Measurements from ENCODE around the gene BCAS3.

The BCAS3 gene

DNA sequence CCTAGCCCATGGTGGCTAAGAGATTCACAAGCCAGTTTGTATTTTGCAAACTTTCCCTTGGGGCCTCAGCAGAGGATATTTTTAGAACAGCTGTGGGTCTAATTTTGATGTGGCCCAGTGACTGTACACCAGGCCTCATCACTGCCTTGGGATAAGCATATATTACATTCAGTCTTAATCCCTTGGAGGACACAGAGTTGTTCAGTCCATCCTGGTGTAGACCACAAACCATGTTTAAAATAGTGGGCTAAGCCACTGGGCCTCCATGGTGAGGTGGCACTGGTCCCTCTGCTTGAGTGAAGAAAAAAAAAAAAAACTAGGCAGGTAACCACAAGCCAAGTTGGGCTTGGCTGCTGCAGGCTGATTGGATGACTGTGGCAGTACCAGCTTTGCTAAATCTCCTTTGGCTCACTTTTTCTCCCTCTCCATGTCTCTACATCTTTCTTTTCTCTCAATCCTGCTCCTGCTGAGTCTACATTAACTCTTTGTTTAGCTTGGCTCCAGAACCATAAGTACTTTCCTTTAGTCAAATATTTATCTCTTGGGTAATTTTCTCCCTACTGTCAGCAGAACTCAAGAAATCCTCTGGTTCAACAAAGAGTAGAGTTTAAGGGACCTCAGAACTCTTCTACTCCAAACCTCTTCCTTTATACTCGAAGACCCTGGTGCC, 602.0 kb downstream of the BCAS3 start:
- DNase-seq: no peak

GRCh38 chr17:61280338-61280737, 602.7 kb downstream of the BCAS3 start:
- DNase-seq: no peak

GRCh38 chr17:61280851-61281250, 603.2 kb downstream of the BCAS3 start:
- no peak for DNase-seq

DNA sequence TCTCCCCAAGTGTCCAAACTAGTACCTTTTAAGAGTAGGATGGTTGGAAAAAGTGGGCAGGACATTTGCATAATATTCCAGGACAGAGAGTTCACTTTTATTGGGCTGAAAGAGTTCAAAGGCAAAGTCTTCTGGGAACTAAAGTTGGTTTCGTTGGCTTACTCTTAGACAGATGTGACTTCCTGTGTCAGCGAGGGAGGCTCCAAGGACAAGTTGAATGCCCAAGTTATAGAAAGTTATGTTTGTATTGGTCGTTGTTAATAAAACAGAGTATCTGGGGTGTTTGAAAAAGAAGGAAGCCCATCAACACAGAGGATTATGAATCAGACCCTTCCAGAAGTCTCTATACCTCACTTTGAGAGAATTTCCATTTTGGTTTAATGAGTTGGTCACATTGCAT, 604.7 kb downstream of the BCAS3 start:
- DNase-seq: no peak

GRCh38 chr17:61283043-61283442, 605.4 kb downstream of the BCAS3 start:
- DNase-seq: no peak

DNA sequence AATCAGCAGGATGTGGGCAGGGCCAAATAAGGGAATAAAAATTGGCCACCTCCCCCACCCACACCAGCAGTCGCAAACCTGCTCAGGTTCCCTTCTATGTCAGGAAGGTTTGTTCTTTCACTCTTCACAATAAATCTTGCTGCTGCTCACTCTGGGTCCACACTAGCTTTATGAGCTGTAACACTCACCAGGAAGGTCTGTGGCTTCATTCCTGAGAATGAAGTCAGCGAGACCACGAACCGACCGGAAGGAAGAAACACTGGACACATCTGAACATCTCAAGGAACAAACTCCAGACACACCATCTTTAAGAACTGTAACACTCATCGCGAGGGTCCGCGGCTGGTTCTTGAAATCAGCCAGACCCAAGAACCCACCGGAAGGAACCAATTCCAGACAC, 606.5 kb downstream of the BCAS3 start:
- no peak for DNase-seq

DNA sequence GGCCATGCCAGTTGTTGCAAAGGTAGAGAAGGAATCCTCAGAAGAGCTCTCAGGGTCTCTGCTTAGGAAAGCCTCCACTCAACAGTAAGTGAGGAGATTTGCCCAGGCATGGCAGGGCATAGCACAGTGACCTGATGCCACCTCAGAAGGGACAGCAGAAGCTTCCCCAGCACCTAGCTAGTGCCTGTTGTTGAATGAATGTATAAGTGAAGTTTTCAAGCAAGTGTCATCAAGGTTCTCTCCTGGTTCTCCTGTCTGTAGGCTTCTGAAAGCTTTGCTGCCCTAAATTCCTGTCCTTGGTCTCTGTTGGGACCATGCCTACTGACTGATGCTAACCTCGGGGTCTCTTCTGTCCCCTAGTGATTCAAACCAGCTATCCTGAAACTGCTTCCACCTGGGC, 607.1 kb downstream of the BCAS3 start:
- DNase-seq: no peak

- DNase-seq: peak; percentile 45 to 56
Measured at GRCh38 chr17:61285526-61286320, 608.1 kb downstream of the BCAS3 start.

GRCh38 chr17:61286449-61286848, 608.8 kb downstream of the BCAS3 start:
- no peak for DNase-seq

GRCh38 chr17:61289408-61290385, 612.0 kb downstream of the BCAS3 start:
- DNase-seq: no peak

DNA sequence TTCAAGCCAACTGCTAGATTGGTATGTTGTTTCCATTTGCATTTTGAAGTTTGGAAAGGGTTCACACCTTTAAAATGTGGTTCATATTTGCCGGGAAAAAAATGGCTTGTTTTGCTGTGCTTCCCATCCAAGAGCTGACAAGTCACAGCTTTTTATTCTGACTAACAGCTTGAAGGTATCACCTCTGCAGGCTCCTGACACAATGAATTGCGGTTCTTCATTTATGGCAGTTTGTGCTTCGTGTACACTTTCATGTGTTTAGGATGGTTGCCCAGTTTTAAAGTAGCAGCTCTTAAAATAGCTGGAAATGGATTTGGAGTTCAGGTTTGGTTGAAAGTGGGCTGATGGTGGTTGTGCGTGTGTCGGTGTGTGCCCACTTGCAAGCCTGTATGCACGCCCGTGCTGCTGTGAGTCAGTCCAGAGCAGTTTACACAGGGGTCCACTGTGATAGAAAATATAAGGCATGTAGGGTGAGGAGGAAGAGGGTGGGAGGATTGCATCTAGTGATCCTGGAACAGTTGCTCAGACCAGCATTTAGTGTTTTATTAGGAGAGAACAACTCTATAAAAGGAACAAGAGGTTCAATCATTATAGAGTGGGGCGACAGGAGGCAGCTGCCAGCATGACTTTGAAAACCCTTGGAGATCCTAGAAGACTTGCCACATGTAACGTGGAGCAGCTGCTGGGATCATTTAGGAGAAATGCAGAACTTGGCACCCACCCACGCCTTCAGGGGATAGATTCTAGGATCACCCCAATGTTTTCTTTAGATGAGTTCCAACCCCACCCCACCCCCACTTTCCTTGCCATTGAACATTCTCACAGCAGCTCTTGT, 614.0 kb downstream of the BCAS3 start:
- DNase-seq: no peak

GRCh38 chr17:61294286-61294685, 616.6 kb downstream of the BCAS3 start:
- no peak for DNase-seq

DNA sequence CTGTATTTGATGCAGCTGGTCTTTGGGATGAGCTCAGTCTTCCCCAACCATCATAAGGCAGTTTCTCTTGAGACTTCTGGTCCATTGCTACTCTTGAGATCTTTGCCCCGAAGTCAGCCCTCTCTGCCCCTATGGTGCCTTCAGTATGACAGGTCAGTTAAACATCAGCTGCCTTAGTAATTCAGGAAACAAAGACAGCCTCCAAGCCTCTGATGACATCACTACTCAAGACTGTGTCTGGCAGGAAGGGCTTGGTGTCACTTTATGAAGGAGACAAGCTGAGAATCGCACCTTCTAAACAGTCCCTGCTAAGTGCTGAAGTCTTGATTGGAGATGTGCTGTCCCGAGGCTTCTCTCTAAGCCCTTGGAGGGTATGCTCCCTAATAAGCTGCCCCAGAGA, 617.1 kb downstream of the BCAS3 start:
- DNase-seq: no peak

GRCh38 chr17:61296058-61296457, 618.4 kb downstream of the BCAS3 start:
- DNase-seq: no peak

DNA sequence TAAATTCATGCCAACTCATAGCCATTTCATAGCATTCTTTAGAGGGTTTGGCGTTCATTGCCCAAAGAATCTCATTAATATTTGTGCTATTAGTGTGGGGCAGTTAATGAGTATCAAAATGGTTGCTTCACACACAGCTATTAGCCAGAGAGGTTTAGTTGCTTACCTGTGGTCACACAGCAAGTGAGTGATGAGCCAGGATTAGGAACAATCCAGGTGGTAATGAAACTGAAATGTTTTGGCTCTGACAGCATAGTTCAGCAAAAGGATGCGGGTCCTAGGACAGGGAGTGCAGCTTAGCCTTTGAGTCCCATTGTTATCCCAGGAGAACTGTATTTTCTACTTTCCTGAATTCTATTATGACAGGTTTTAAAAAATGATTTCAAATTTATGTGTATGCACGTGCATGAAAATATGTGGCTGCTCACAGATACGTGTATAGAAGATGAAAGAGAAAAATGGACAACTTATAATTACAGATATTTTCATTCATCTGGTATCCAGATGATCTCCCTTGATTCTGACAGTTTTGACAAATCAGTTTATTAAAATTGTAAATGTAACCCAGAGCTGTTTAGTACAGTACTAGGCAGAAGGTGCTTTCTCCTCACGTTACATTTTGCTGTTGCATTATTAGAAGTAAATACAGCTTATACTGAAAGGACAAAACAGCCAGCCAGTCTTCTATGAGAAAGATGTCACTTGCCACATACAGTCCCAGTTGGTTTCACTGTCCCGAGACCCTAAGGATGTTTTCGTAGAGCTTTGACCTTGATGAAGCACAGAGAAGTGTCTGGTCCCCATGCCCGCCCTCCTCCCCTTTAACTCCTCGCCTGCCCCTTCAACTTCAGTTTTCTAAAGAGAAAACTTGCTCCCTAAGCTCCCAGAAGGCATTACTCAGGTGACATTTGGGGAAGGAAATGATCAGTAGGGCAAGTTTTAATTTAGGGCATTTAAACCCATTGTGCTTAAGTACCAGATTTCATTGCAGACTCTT, 622.2 kb downstream of the BCAS3 start:
- DNase-seq: no peak

DNA sequence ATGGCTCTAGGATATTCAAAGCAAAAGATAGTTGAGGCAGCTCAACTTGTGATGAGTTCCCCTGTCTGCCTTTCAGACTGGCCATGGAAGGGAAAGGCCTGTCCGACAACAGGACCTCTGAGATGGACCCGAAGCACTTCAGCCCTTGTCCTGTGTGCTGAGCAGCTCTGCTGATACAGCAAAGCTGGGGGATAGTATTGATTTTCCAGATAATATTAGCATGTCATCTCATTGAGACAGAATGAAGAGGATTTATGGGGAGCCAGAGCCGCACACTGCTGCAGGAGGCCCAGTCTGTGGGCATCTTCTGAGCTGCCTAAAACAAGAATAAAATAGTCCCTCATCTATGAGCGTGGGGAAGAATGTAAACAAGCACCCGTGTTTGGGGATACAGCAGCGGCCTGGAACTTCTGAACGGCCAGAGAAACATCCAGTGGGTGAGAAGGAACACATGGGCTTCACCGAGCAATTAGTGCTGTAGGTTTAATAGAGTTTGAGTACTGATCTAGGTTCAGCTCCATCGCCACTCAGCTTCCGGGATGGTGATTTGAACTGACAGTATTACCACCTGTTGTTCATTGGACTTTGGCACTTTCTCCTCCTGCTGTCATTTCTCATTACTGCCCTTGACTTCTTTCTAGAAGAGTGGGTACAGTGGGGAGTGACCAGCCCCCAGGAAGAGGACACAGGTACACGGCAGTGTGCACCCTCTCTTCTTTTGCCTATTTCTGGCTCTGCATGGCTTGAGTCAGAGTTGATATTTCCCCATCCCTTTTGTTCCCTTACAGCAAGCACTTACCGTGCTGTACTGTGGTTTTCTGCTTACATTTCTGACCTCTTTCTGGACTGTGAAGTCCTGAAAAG, 625.5 kb downstream of the BCAS3 start:
- DNase-seq: no peak

DNA sequence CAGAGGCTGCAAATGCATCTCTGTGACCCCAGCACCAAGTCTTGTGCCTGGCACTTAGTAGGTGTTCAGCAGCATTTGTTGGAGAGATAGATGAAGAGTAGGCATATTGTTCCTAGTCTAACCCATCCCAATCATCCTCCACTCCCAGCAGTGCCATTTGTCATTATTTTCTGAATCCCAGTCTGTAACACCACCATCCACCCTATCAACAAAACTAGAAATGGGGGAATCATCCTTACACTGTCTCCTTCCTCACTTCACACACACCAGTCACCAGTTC, 626.1 kb downstream of the BCAS3 start:
- DNase-seq: no peak

- DNase-seq: no peak
Measured at GRCh38 chr17:61305024-61305423, 627.4 kb downstream of the BCAS3 start.

DNA sequence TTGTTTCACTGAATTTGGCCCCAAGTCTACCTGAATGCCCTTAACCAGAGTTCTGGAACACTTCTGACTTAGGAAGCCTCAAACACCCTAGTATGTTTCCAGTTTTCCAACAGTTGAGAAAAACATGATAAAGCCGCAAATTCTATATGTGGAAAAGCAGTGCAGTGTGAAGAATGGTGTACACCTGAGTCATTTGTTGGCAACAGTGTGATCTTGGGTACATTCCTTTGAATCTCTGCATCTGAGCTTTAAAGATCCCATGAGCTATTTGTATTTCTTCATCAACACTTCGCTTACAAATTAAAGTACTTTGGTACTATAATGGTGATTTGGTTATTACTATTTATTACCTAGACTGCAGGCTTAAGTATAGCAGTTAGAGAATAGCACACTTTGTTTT, 628.4 kb downstream of the BCAS3 start:
- no peak for DNase-seq
